Spleen (tissue), 7 donors: ENCODE measurements around the gene HSPA12B.

Source experiments
- POLR2A ChIP-seq, 3 donors: fragments of 450-650 bp; IDR thresholded peaks; one replicate each; pipeline ENCODE4 v1.5.1; 2017; ENCODE audit warnings: antibody characterized with exemption in 3 of 3, mild to moderate bottlenecking in 1 of 3
- TF ChIP-seq, protein P1 (sequence below), 11 experiments: fragments of 200-600 bp in 7 of 11; fragments of 450-650 bp in 4 of 11; sonication (generic) in 4 of 11; IDR thresholded peaks in 8 of 11; conservative IDR thresholded peaks in 3 of 11; 1 replicate in 7 of 11; 2 replicates in 4 of 11; pipeline versions ENCODE4 v1.4.0 to v1.8.0; 2016 to 2021; ENCODE audit warnings: antibody characterized with exemption in 11 of 11, inconsistent platforms in 4 of 11, mild to moderate bottlenecking in 1 of 11
- donor health status: DM: no; HTN: no; CAD: no; lungs with moderate emphysema.
- donor health status: DM: no; HTN: no; CAD: no.
- donor health status: DM: no; HTN: no; CAD: no.

DNA sequence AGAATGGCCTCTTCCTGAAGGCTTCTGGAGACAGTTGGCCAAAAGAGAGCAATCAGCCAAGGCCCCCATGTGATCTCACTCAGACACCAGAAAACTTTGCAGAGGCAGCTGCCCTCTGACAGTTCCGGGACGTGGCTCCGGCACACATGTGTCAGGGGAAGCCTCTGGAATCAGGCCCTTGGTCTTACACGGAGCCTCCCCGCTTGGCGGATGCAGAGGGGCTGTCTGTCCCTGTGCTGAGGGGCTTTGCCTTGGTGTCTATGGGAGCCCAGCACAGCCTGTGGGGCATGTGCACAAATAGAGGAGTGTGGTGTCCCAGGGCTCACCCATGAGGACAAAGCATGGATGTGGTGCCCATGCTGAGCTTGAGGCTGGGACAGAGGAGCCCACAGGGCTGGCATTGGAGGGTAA is 33.9 kb upstream of the HSPA12B start:
- no peak for TF ChIP-seq POLR2A (IDR thresholded peaks at IDR 0.05)
- TF ChIP-seq, protein P1, sequence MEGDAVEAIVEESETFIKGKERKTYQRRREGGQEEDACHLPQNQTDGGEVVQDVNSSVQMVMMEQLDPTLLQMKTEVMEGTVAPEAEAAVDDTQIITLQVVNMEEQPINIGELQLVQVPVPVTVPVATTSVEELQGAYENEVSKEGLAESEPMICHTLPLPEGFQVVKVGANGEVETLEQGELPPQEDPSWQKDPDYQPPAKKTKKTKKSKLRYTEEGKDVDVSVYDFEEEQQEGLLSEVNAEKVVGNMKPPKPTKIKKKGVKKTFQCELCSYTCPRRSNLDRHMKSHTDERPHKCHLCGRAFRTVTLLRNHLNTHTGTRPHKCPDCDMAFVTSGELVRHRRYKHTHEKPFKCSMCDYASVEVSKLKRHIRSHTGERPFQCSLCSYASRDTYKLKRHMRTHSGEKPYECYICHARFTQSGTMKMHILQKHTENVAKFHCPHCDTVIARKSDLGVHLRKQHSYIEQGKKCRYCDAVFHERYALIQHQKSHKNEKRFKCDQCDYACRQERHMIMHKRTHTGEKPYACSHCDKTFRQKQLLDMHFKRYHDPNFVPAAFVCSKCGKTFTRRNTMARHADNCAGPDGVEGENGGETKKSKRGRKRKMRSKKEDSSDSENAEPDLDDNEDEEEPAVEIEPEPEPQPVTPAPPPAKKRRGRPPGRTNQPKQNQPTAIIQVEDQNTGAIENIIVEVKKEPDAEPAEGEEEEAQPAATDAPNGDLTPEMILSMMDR (IDR thresholded peaks at IDR 0.05 in 8 of 11, conservative IDR thresholded peaks at IDR 0.05 in 3 of 11) = no peak
